OCI-LY1 (cell line): Measurements from ENCODE around the gene CRYBG2.
A peak's percentile ranks its signal among the peaks of the same experiment; 100 is the strongest.

Experiments
- H2AFZ ChIP-seq: fragments of 200-600 bp; sonication (generic), shearing (Covaris generic); 2 replicates; pipeline ENCODE4 v1.6.0; 2014; ENCODE audit warnings: antibody characterized with exemption, mild to moderate bottlenecking, low read length
- H3F3A ChIP-seq: fragments of 200-600 bp; sonication (generic), shearing (Covaris generic); 2 replicates; pipeline ENCODE4 v1.6.0; 2014; ENCODE audit warnings: mild to moderate bottlenecking, antibody characterized with exemption, low read length, moderate library complexity; ENCODE audit not compliant: insufficient read depth
- H3K27ac ChIP-seq: fragments of 200-600 bp; sonication (generic); 2 replicates; pipeline ENCODE4 v1.5.1; 2014; ENCODE audit warnings: low read length, mixed run types, mild to moderate bottlenecking, low read depth; ENCODE audit not compliant: poor library complexity, severe bottlenecking
- H3K27me3 ChIP-seq: fragments of 200-600 bp; sonication (generic); 2 replicates; pipeline ENCODE4 v1.6.0; 2014; ENCODE audit warnings: antibody characterized with exemption, mild to moderate bottlenecking, low read length, moderate library complexity; ENCODE audit not compliant: insufficient read depth
- H3K36me3 ChIP-seq: fragments of 200-600 bp; sonication (generic); 2 replicates; pipeline ENCODE4 v1.6.1; 2014; ENCODE audit warnings: mild to moderate bottlenecking, antibody characterized with exemption, low read length, moderate library complexity, mixed read lengths; ENCODE audit not compliant: insufficient read depth
- H3K4me1 ChIP-seq: fragments of 200-600 bp; sonication (generic); 2 replicates; pipeline ENCODE4 v1.5.1; 2014; ENCODE audit warnings: mild to moderate bottlenecking, low read length, moderate library complexity; ENCODE audit not compliant: insufficient read depth, severe bottlenecking
- H3K4me2 ChIP-seq: fragments of 200-600 bp; sonication (generic), shearing (Covaris generic); 2 replicates; pipeline ENCODE4 v1.6.1; 2014; ENCODE audit warnings: low read length
- H3K4me3 ChIP-seq: fragments of 200-600 bp; sonication (generic); 2 replicates; pipeline ENCODE4 v1.5.1; 2014; ENCODE audit warnings: low read length, low read depth, mild to moderate bottlenecking, mixed read lengths; ENCODE audit not compliant: poor library complexity, severe bottlenecking
- H3K79me2 ChIP-seq: fragments of 200-600 bp; shearing (Covaris generic); 2 replicates; pipeline ENCODE4 v1.6.1; 2016; ENCODE audit warnings: mixed run types, low read length, mixed read lengths; ENCODE audit not compliant: insufficient read depth
- H3K9ac ChIP-seq: fragments of 200-600 bp; sonication (generic), shearing (Covaris generic); 2 replicates; pipeline ENCODE4 v1.6.1; 2014; ENCODE audit warnings: mild to moderate bottlenecking, low read length, mixed read lengths
- H3K9me2 ChIP-seq: fragments of 200-600 bp; sonication (generic), shearing (Covaris generic); 2 replicates; pipeline ENCODE4 v1.6.1; 2014; ENCODE audit warnings: low read depth, mild to moderate bottlenecking, low read length, mixed read lengths
- H3K9me3 ChIP-seq: fragments of 200-600 bp; shearing (Covaris generic); 2 replicates; pipeline ENCODE4 v1.6.1; 2014; ENCODE audit warnings: low read length, mixed read lengths
- H4K20me1 ChIP-seq: fragments of 200-600 bp; sonication (generic), shearing (Covaris generic); 2 replicates; pipeline ENCODE4 v1.6.0; 2016; ENCODE audit warnings: mild to moderate bottlenecking, low read length; ENCODE audit not compliant: insufficient read depth
- CTCF ChIP-seq: fragments of 200-600 bp; sonication (generic), shearing (Covaris generic); IDR thresholded peaks from 2 replicates; pipeline ENCODE4 v1.5.1; 2017; ENCODE audit warnings: mild to moderate bottlenecking, antibody characterized with exemption, low read length, moderate library complexity, mixed read lengths
- EZH2 ChIP-seq: fragments of 200-600 bp; sonication (generic), shearing (Covaris generic); IDR thresholded peaks from 2 replicates; pipeline ENCODE4 v1.8.0; 2017; ENCODE audit warnings: borderline replicate concordance, mixed run types, mild to moderate bottlenecking, antibody characterized with exemption, low read length, moderate library complexity, mixed read lengths

Gene CRYBG2

DNA sequence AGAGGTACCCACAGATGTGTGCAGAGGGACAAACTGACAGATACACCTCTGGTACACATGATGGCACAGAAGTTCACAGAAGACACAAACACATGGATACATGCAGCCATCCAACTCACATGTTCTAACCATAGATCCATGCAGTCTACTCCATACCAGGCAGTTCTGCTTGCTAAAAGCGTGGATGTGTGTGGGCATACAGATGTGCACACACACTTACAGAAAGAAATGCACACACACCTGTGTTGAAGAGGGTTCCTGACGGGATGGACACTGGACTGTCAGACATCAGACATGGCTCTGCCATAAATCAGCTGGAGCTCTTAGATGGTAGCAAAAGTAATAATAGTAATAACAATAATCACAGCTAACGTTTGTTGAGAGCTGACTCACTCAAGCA, 29.4 kb downstream of the CRYBG2 start:
- H3K27me3 ChIP-seq = no peaks in the 10 kb centered on the region
- H3K9me2 ChIP-seq = no peaks in the 10 kb centered on the region
- H3K79me2 ChIP-seq = no peaks in the 10 kb centered on the region
- no peak overlapping the region for H2AFZ ChIP-seq
- H3K9ac ChIP-seq = no peak overlapping the region
- H3K9me3 ChIP-seq = no peaks in the 10 kb centered on the region
- H3F3A ChIP-seq = no peaks in the 10 kb centered on the region; the same call in 1 of the 2 replicates
- H3K36me3 ChIP-seq = peaks cover 39% of the 10 kb centered on the region
- H3K4me1 ChIP-seq = peaks cover 42% of the 10 kb centered on the region
- TF ChIP-seq EZH2 (no peak), CTCF (no peak)
- H3K27ac ChIP-seq = no peak overlapping the region
- no peak overlapping the region for H3K4me3 ChIP-seq
- H3K4me2 ChIP-seq = no peak overlapping the region
- no peaks in the 10 kb centered on the region for H4K20me1 ChIP-seq

GRCh38 chr1:26323382-26323781, 30.5 kb downstream of the CRYBG2 start:
- H3K4me2 ChIP-seq = no peak overlapping the region
- peaks cover 44% of the 10 kb centered on the region for H3K36me3 ChIP-seq
- no peaks in the 10 kb centered on the region for H4K20me1 ChIP-seq
- H3K4me1 ChIP-seq = peaks cover 48% of the 10 kb centered on the region
- no peak overlapping the region for H2AFZ ChIP-seq
- peaks cover 3% of the 10 kb centered on the region; the same call in 1 of the 2 replicates for H3K79me2 ChIP-seq
- H3K9ac ChIP-seq = no peak overlapping the region
- H3F3A ChIP-seq = no peaks in the 10 kb centered on the region; the same call in 1 of the 2 replicates
- no peak overlapping the region for H3K4me3 ChIP-seq
- no peak for TF ChIP-seq CTCF
- no peak for TF ChIP-seq EZH2
- no peaks in the 10 kb centered on the region for H3K27me3 ChIP-seq
- no peaks in the 10 kb centered on the region for H3K9me2 ChIP-seq
- peak overlapping the region; percentile 16 for H3K27ac ChIP-seq
- no peaks in the 10 kb centered on the region for H3K9me3 ChIP-seq

DNA sequence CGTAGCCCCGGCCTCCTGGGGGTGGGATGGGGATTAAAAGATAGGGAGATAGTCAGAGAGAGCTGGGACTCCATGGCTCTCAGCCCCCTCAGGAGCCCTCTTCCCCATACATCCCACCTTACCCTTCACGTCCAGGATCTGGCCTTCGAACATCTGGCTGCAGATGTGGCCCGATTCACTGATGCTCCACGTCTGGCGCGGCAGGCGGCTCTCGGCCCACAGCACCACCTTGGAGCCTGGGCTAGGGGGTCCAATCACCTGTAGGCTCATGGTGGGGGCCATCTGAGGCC, 31.9 kb downstream of the CRYBG2 start:
- Histone ChIP-seq H3K79me2 (peaks cover 16% of the 10 kb centered on the region), H2AFZ (no peak overlapping the region), H3K36me3 (peaks cover 49% of the 10 kb centered on the region), H4K20me1 (no peaks in the 10 kb centered on the region), H3K4me2 (no peak overlapping the region; the same call in 1 of the 2 replicates), H3K27ac (peak overlapping the region; percentile 9), H3K9me3 (no peaks in the 10 kb centered on the region), H3K4me1 (peaks cover 42% of the 10 kb centered on the region), H3K4me3 (no peak overlapping the region), H3K9ac (peak overlapping the region; percentile 36; the same call in 1 of the 2 replicates), H3K27me3 (no peaks in the 10 kb centered on the region), H3F3A (no peaks in the 10 kb centered on the region; the same call in 1 of the 2 replicates), H3K9me2 (no peaks in the 10 kb centered on the region)
- TF ChIP-seq CTCF = no peak
- no peak for TF ChIP-seq EZH2
